NT2/D1 (cell line): Measurements from ENCODE around the gene FBXO39.
"Not testable (repeated sequence)": the region's sequence is repeated elsewhere in the genome, so short reads cannot be mapped to it uniquely, and the experiment has no call there.

Experiments used
- DNase-seq: peaks from one replicate; pipeline ENCODE4 v3.0.0-alpha.2; 2011; ENCODE audit warnings: low read depth, low spot score
- H3K27me3 ChIP-seq: 2 replicates; pipeline ENCODE4 v1.6.0; 2011; ENCODE audit warnings: mild to moderate bottlenecking; ENCODE audit not compliant: insufficient read length, insufficient read depth
- H3K36me3 ChIP-seq: 2 replicates; pipeline ENCODE4 v1.6.1; 2011; ENCODE audit warnings: mild to moderate bottlenecking, low read length, mixed read lengths; ENCODE audit not compliant: insufficient read depth, insufficient read length
- H3K4me1 ChIP-seq: 2 replicates; pipeline ENCODE4 v1.5.1; 2011; ENCODE audit not compliant: insufficient read depth, insufficient read length
- H3K4me3 ChIP-seq: 2 replicates; pipeline ENCODE4 v1.5.1; 2011; ENCODE audit warnings: low read depth; ENCODE audit not compliant: insufficient read length
- H3K9ac ChIP-seq: 2 replicates; pipeline ENCODE4 v1.6.0; 2011; ENCODE audit warnings: low read depth; ENCODE audit not compliant: insufficient read length
- H3K9me3 ChIP-seq: 2 replicates; pipeline ENCODE4 v1.5.1; 2011; ENCODE audit warnings: mild to moderate bottlenecking, low read length; ENCODE audit not compliant: insufficient read depth
- SUZ12 ChIP-seq: IDR thresholded peaks from 2 replicates; pipeline ENCODE4 v1.6.1; 2011; ENCODE audit not compliant: insufficient read length, insufficient read depth; ENCODE audit errors: extremely low read depth
- YY1 ChIP-seq: IDR thresholded peaks from 2 replicates; pipeline ENCODE4 v1.6.1; 2011; ENCODE audit not compliant: insufficient read length, insufficient read depth
- ZNF274 ChIP-seq: IDR thresholded peaks from 2 replicates; pipeline ENCODE4 v1.6.1; 2011; ENCODE audit warnings: mild to moderate bottlenecking, low read depth, low read length

The FBXO39 gene

GRCh38 chr17:6753546-6753945 is 22.5 kb upstream of the FBXO39 start:
- no peak for DNase-seq
- Histone ChIP-seq H3K9ac (no peak overlapping the region), H3K4me1 (peaks cover 2% of the 10 kb centered on the region), H3K36me3 (no peaks in the 10 kb centered on the region), H3K9me3 (no peaks in the 10 kb centered on the region), H3K4me3 (no peak overlapping the region), H3K27me3 (no peaks in the 10 kb centered on the region)
- TF ChIP-seq ZNF274, result no peak
- no peak for TF ChIP-seq SUZ12
- no peak for TF ChIP-seq YY1

GRCh38 chr17:6755281-6755680 is 20.7 kb upstream of the FBXO39 start:
- Histone ChIP-seq H3K4me1 (peaks cover 6% of the 10 kb centered on the region), H3K9ac (no peak overlapping the region), H3K4me3 (no peak overlapping the region), H3K9me3 (no peaks in the 10 kb centered on the region), H3K36me3 (no peaks in the 10 kb centered on the region), H3K27me3 (no peaks in the 10 kb centered on the region)
- TF ChIP-seq SUZ12, result no peak
- TF ChIP-seq YY1, result no peak
- no peak for TF ChIP-seq ZNF274
- DNase-seq, result no peak

- Histone ChIP-seq H3K4me3 (no peak within 1 kb of the TSS), H3K27me3 (no peaks in the 10 kb centered on the region), H3K36me3 (no peaks in the 10 kb centered on the region), H3K9ac (no peak within 1 kb of the TSS), H3K4me1 (peaks cover 6% of the 10 kb centered on the region), H3K9me3 (no peaks in the 10 kb centered on the region)
- no peak for DNase-seq
- TF ChIP-seq YY1, result no peak
- no peak for TF ChIP-seq SUZ12
- no peak for TF ChIP-seq ZNF274
Observed at GRCh38 chr17:6755731-6756184, 20.3 kb upstream of the FBXO39 start, which contains the start of gene XAF1. XAF1 (plus strand) TSS chr17:6756046; CDS start chr17:6756079, 33 bp downstream.

GRCh38 chr17:6756425-6757031 is 19.5 kb upstream of the FBXO39 start:
- no peak for DNase-seq

GRCh38 chr17:6757747-6758146 is 18.3 kb upstream of the FBXO39 start:
- Histone ChIP-seq H3K9me3 (no peaks in the 10 kb centered on the region), H3K9ac (no peak overlapping the region), H3K4me3 (no peak overlapping the region), H3K4me1 (peaks cover 6% of the 10 kb centered on the region), H3K36me3 (no peaks in the 10 kb centered on the region), H3K27me3 (no peaks in the 10 kb centered on the region)
- no peak for TF ChIP-seq SUZ12
- TF ChIP-seq ZNF274, result no peak
- TF ChIP-seq YY1, result no peak
- no peak for DNase-seq

More at GRCh38 chr17:6756425-6757031, 19.5 kb upstream of the FBXO39 start:
- Histone ChIP-seq H3K4me1 (peaks cover 6% of the 10 kb centered on the region), H3K27me3 (no peaks in the 10 kb centered on the region), H3K9ac (no peak overlapping the region), H3K36me3 (no peaks in the 10 kb centered on the region), H3K9me3 (no peaks in the 10 kb centered on the region), H3K4me3 (no peak overlapping the region)
- TF ChIP-seq ZNF274 (no peak), YY1 (no peak), SUZ12 (no peak)

- H3K9ac ChIP-seq, result no peak overlapping the region
- no peak overlapping the region for H3K4me3 ChIP-seq
- no peaks in the 10 kb centered on the region for H3K27me3 ChIP-seq
- H3K9me3 ChIP-seq, result peaks cover 5% of the 10 kb centered on the region; the same call in 1 of the 2 replicates
- no peaks in the 10 kb centered on the region for H3K36me3 ChIP-seq
- TF ChIP-seq ZNF274 (no peak), YY1 (no peak), SUZ12 (no peak)
- DNase-seq, result no peak
- peaks cover 4% of the 10 kb centered on the region for H3K4me1 ChIP-seq
Observed at GRCh38 chr17:6761779-6762178, 14.2 kb upstream of the FBXO39 start.

GRCh38 chr17:6768447-6768846 is 7.6 kb upstream of the FBXO39 start:
- peaks cover 19% of the 10 kb centered on the region; the same call in 1 of the 2 replicates for H3K9me3 ChIP-seq
- no peak overlapping the region for H3K4me3 ChIP-seq
- no peaks in the 10 kb centered on the region for H3K4me1 ChIP-seq
- no peak overlapping the region for H3K9ac ChIP-seq
- no peak for DNase-seq
- no peaks in the 10 kb centered on the region for H3K36me3 ChIP-seq
- H3K27me3 ChIP-seq, result peaks cover 3% of the 10 kb centered on the region
- TF ChIP-seq YY1 (no peak), ZNF274 (no peak), SUZ12 (no peak)

- Histone ChIP-seq H3K4me1 (no peaks in the 10 kb centered on the region), H3K36me3 (no peaks in the 10 kb centered on the region), H3K9ac (no peak overlapping the region), H3K4me3 (no peak overlapping the region), H3K27me3 (peaks cover 29% of the 10 kb centered on the region), H3K9me3 (peaks cover 13% of the 10 kb centered on the region; the same call in 1 of the 2 replicates)
- DNase-seq, result no peak
- TF ChIP-seq SUZ12 (no peak), YY1 (no peak), ZNF274 (no peak)
Observed at GRCh38 chr17:6772016-6772415, 4.0 kb upstream of the FBXO39 start.

GRCh38 chr17:6774906-6775305 is 1.1 kb upstream of the FBXO39 start:
- not testable (repeated sequence) for DNase-seq, H3K36me3 ChIP-seq, H3K9ac ChIP-seq, H3K4me3 ChIP-seq, H3K9me3 ChIP-seq, H3K4me1 ChIP-seq
- H3K27me3 ChIP-seq, result peaks cover 49% of the 10 kb centered on the region
